22Rv1 (cell line): ENCODE measurements around the gene GPC6.
A peak's percentile ranks its signal among the peaks of the same experiment; 100 is the strongest.

ENCODE experiments used
- H3K27ac ChIP-seq: fragments of 450-650 bp; 2 replicates; pipeline ENCODE4 v1.5.1; 2017
- ZFX ChIP-seq: fragments of 450-650 bp; IDR thresholded peaks from 2 replicates; pipeline ENCODE4 v1.6.1; 2017; ENCODE audit warnings: antibody characterized with exemption, borderline replicate concordance
- TF ChIP-seq, protein P1 (sequence below): fragments of 450-650 bp; IDR thresholded peaks from 2 replicates; pipeline ENCODE4 v1.5.1; 2017; ENCODE audit warnings: mild to moderate bottlenecking

Gene GPC6

DNA sequence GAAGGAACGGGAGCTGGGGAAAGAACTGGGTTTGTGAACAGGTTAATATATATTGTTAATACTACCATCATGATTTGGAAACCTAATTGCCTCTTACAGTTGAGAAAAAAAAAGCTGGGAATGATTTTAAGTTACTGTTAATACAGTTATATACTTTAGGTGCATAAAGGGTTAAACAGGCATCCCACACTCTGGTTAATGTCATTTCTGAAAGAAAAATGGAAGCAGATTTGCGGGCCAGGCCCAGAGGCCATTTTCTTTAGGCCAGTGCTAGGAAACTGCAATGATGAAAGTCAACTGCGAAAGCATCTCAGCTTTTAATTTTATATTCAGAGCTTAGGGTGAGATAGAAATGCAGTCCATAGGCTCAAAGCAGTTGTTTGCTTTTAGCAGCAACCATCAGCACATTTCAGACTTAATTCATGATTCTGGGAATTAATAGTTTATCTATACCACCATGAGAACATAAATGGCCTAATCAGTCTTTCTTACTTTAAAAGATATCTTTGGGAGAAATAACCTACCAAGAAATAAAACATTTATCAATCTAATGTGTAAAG lies 592.8 kb downstream of the GPC6 start:
- H3K27ac ChIP-seq: no peak overlapping the region
- TF ChIP-seq ZFX: no peak
- TF ChIP-seq, protein P1, sequence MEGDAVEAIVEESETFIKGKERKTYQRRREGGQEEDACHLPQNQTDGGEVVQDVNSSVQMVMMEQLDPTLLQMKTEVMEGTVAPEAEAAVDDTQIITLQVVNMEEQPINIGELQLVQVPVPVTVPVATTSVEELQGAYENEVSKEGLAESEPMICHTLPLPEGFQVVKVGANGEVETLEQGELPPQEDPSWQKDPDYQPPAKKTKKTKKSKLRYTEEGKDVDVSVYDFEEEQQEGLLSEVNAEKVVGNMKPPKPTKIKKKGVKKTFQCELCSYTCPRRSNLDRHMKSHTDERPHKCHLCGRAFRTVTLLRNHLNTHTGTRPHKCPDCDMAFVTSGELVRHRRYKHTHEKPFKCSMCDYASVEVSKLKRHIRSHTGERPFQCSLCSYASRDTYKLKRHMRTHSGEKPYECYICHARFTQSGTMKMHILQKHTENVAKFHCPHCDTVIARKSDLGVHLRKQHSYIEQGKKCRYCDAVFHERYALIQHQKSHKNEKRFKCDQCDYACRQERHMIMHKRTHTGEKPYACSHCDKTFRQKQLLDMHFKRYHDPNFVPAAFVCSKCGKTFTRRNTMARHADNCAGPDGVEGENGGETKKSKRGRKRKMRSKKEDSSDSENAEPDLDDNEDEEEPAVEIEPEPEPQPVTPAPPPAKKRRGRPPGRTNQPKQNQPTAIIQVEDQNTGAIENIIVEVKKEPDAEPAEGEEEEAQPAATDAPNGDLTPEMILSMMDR: no peak

GRCh38 chr13:93824286-93824685 lies 597.7 kb downstream of the GPC6 start:
- H3K27ac ChIP-seq: no peak overlapping the region
- no peak for TF ChIP-seq ZFX
- TF ChIP-seq, protein P1: no peak

GRCh38 chr13:93834051-93834450 lies 607.4 kb downstream of the GPC6 start:
- no peak for TF ChIP-seq ZFX
- no peak overlapping the region for H3K27ac ChIP-seq

DNA sequence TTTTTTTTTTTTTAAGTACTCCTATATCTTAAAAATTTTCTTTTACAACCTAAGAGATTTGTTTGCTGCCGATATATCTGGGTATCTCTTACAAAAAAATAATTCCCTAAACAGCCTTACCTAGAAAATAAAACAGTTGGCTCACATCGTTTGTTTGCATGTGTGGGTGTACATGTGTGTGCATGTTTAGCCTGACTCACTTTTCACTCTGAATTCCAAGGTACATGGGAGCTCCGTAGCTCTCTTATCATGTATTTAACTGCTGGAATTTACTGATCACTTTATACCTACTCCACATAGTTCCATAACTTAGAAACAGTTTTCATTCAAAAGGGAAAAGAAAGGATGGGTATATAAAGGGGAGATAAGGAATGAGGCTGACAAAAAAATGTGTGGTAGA lies 616.5 kb downstream of the GPC6 start:
- H3K27ac ChIP-seq: no peak overlapping the region
- TF ChIP-seq ZFX: no peak
- TF ChIP-seq, protein P1: no peak

DNA sequence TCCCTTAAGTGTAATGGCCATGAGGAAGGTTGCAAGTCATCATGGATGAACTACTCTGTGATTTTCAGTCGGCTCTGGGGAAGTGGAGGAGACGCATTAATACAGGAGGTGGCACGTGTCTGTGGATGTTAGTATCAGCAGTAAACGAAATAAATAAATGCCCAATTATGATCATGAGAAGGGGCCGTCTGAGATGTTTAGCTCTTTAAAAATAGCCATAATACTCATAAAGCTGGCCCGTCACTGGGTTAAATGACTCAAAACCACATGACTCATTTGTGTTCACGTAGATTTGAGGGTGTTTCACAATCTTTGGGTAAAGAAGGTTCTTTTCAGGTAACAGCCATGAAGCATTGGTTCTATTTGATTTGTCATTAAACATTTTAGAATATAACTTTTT lies 620.6 kb downstream of the GPC6 start:
- no peak overlapping the region for H3K27ac ChIP-seq
- TF ChIP-seq ZFX: no peak
- TF ChIP-seq, protein P1: no peak

DNA sequence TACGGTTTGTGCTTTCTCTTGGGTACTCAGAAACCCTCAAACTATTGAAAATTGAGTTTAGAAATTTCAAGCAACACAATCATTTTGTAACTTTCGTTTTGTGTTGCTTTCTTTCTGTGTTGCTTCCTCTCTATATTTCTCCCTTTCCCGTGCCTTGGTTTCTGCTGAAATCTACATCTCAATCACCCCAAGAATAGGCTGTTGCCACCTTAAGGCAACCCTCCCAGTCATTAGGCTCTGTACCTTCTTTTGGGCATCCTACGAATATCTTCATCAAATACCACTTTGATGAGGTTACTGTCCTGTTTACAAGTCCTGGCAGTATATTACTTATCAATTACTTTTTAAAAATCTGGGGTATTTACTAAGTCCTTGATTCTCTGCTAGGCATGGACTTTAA lies 621.6 kb downstream of the GPC6 start:
- no peak for TF ChIP-seq ZFX
- TF ChIP-seq, protein P1: no peak
- no peak overlapping the region for H3K27ac ChIP-seq

- H3K27ac ChIP-seq: peak overlapping the region; percentile 33
- TF ChIP-seq ZFX: no peak
- TF ChIP-seq, protein P1: no peak
Observed at GRCh38 chr13:93851236-93851635, 624.6 kb downstream of the GPC6 start.

DNA sequence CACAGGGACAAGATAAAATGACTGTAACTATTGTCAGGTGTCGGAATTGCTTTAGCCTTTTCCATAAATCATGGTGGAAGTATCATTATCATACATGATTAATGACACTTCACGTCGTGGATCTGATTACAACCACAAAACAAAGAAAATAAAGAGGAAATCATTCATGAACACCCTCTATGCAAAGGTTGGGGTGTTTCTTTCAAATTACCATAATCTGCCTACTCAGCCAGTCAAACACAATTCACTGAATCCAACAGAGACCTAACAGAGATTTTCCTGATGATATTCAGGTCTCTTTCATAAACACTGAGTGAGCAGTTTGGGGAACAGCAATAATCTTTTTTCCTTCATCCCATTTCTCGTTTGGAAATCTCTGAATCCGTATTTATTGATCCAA lies 627.3 kb downstream of the GPC6 start:
- H3K27ac ChIP-seq: no peak overlapping the region
- no peak for TF ChIP-seq ZFX
- TF ChIP-seq, protein P1: no peak
